IMR-90 (cell line): ENCODE data around the gene ENTPD3.

ENCODE experiments used
- CHD1 ChIP-seq: IDR thresholded peaks from 2 replicates; pipeline ENCODE4 v1.6.1; 2012; ENCODE audit warnings: low read depth, low read length, improper control_type of control experiment
- ELK1 ChIP-seq: fragments of 150-350 bp; IDR thresholded peaks from 2 replicates; pipeline ENCODE4 v1.6.1; 2016; ENCODE audit warnings: low read depth, mild to moderate bottlenecking, low read length, moderate library complexity, borderline replicate concordance
- FOS ChIP-seq: fragments of 150-350 bp; IDR thresholded peaks from 2 replicates; pipeline ENCODE4 v1.6.1; 2016; ENCODE audit warnings: low read depth, low read length
- MAZ ChIP-seq: IDR thresholded peaks from 2 replicates; pipeline ENCODE4 v1.6.1; 2012; ENCODE audit warnings: low read depth, mild to moderate bottlenecking, low read length, improper control_type of control experiment, moderate library complexity, borderline replicate concordance
- POLR2A ChIP-seq: IDR thresholded peaks from 2 replicates; pipeline ENCODE4 v1.6.1; 2012; ENCODE audit warnings: mild to moderate bottlenecking, low read depth, low read length
- RAD21 ChIP-seq: IDR thresholded peaks from 2 replicates; pipeline ENCODE4 v1.6.1; 2012; ENCODE audit warnings: low read length, improper control_type of control experiment
- RCOR1 ChIP-seq: IDR thresholded peaks from 2 replicates; pipeline ENCODE4 v1.6.1; 2012; ENCODE audit warnings: mild to moderate bottlenecking, low read length, improper control_type of control experiment; ENCODE audit not compliant: insufficient replicate concordance
- SMC3 ChIP-seq: fragments of 150-350 bp; IDR thresholded peaks from 2 replicates; pipeline ENCODE4 v1.6.1; 2016; ENCODE audit warnings: low read depth, mild to moderate bottlenecking, antibody characterized with exemption, low read length, moderate library complexity
- TF ChIP-seq, protein P1 (sequence below): conservative IDR thresholded peaks from 2 replicates; pipeline ENCODE4 v1.5.1; 2012; ENCODE audit warnings: mild to moderate bottlenecking, low read depth, low read length, improper control_type of control experiment
- TF ChIP-seq, protein P2 (sequence below): fragments of 150-350 bp; IDR thresholded peaks from 2 replicates; pipeline ENCODE4 v1.6.1; 2017; ENCODE audit warnings: mild to moderate bottlenecking, antibody characterized with exemption, low read length, low read depth

- TF ChIP-seq, protein P1, sequence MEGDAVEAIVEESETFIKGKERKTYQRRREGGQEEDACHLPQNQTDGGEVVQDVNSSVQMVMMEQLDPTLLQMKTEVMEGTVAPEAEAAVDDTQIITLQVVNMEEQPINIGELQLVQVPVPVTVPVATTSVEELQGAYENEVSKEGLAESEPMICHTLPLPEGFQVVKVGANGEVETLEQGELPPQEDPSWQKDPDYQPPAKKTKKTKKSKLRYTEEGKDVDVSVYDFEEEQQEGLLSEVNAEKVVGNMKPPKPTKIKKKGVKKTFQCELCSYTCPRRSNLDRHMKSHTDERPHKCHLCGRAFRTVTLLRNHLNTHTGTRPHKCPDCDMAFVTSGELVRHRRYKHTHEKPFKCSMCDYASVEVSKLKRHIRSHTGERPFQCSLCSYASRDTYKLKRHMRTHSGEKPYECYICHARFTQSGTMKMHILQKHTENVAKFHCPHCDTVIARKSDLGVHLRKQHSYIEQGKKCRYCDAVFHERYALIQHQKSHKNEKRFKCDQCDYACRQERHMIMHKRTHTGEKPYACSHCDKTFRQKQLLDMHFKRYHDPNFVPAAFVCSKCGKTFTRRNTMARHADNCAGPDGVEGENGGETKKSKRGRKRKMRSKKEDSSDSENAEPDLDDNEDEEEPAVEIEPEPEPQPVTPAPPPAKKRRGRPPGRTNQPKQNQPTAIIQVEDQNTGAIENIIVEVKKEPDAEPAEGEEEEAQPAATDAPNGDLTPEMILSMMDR: no peak
- no peak for TF ChIP-seq FOS
- no peak for TF ChIP-seq POLR2A
- TF ChIP-seq, protein P2, sequence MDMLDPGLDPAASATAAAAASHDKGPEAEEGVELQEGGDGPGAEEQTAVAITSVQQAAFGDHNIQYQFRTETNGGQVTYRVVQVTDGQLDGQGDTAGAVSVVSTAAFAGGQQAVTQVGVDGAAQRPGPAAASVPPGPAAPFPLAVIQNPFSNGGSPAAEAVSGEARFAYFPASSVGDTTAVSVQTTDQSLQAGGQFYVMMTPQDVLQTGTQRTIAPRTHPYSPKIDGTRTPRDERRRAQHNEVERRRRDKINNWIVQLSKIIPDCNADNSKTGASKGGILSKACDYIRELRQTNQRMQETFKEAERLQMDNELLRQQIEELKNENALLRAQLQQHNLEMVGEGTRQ: no peak
- TF ChIP-seq ELK1: no peak
- no peak for TF ChIP-seq SMC3
- TF ChIP-seq CHD1: no peak
- TF ChIP-seq RCOR1: no peak
- no peak for TF ChIP-seq RAD21
- no peak for TF ChIP-seq MAZ
Measured at GRCh38 chr3:40477666-40478065, 90.7 kb downstream of the ENTPD3 start.
